Motor neuron (in vitro differentiated cells): ENCODE measurements around the gene CPM. TPM values are rescaled to one million over a fixed set of nuclear protein-coding genes. Genes with fewer than 3 reads are reported as not detected.

ENCODE experiments used
- ATAC-seq, 8 experiments: fragments of 200-7000 bp; cut with Tn5 transposase; replicated peaks in 6 of 8; 2 replicates each; pipeline ENCODE4 v1.8.0; 2021; ENCODE audit warnings: mild to moderate bottlenecking in 8 of 8, moderate library complexity in 8 of 8
- H3K27ac ChIP-seq, 2 donors: fragments of 250-450 bp; sonication (Bioruptor Pico); 2 replicates each; pipeline ENCODE4 v1.9.0; 2021; ENCODE audit warnings: antibody characterized with exemption in 2 of 2, mild to moderate bottlenecking in 2 of 2, moderate library complexity in 1 of 2
- H3K4me1 ChIP-seq, 2 donors: fragments of 250-450 bp; sonication (Bioruptor Pico); replicated peaks in 1 of 2; 2 replicates each; pipeline ENCODE4 v1.6.1; 2021; ENCODE audit warnings: antibody characterized with exemption in 2 of 2, mild to moderate bottlenecking in 2 of 2, moderate library complexity in 1 of 2
- H3K4me3 ChIP-seq, 5 donors: fragments of 250-450 bp; sonication (Bioruptor Pico); 2 replicates each; pipeline ENCODE4 v1.9.0; 2021; ENCODE audit warnings: antibody characterized with exemption in 5 of 5, mild to moderate bottlenecking in 5 of 5, moderate library complexity in 4 of 5
- WGBS, 10 experiments: fragments of 450-650 bp; shearing (Covaris generic); methylation state at CpG; one replicate each; pipeline ENCODE4 v1.0.0; 2022; 5-methylcytosine and 5-hydroxymethylcytosine counted together
- in situ Hi-C, 9 experiments: fragments of 400-800 bp; cut with MboI; loops; one replicate each; pipeline ENCODE4 v1.15.0; 2021; ENCODE audit warnings: low sequenced_read_pairs in 9 of 9, low pct_unique_long_range_greater_than_20kb in 2 of 9; ENCODE audit not compliant: unreplicated experiment in 9 of 9
- total RNA-seq, 8 experiments: library from RNA; unstranded; fragments of 300-600 nt; gene quantifications; 2 replicates each; pipeline versions ENCODE4 v1.2.3 to v1.2.4, GENCODE V29; 2022

Gene CPM
- total RNA-seq, 8 experiments from 2014 or later = 0.21 to 28.9 (median 0.59) TPM

GRCh38 chr12:68967046-68967445, 34.1 kb upstream of the CPM start:
- in situ Hi-C loops = no loop called here
- H3K4me1 ChIP-seq = no peaks in the 10 kb centered on the region
- 84 to 100% (median 97%) methylated on average over 1 to 3 of the region's 3 CpGs for WGBS, 10 experiments
- no peak overlapping the region for H3K27ac ChIP-seq
- no peak for ATAC-seq
- H3K4me3 ChIP-seq = no peak overlapping the region

GRCh38 chr12:68963856-68964745, 31.1 kb upstream of the CPM start:
- ATAC-seq = peak in 1 of 8 experiments; percentile 22
- no peak overlapping the region for H3K4me3 ChIP-seq
- in situ Hi-C loops = no loop called here
- WGBS, 10 experiments = 57 to 100% (median 87%) methylated on average over 2 to 7 of the region's 7 CpGs; no CpG with 5 or more reads in 1 of the 10 experiments
- no peaks in the 10 kb centered on the region for H3K4me1 ChIP-seq
- H3K27ac ChIP-seq = no peak overlapping the region

GRCh38 chr12:68962877-68963855, 30.2 kb upstream of the CPM start:
- Histone ChIP-seq H3K4me3 (no peak overlapping the region), H3K27ac (no peak overlapping the region), H3K4me1 (no peaks in the 10 kb centered on the region)
- WGBS, 10 experiments = 20 to 100% (median 83%) methylated on average over 1 to 5 of the region's 5 CpGs
- in situ Hi-C loops = no loop called here
- ATAC-seq = peak in 4 of 8 experiments; percentile 43 to 97 (median 83)

- no peaks in the 10 kb centered on the region for H3K4me1 ChIP-seq
- in situ Hi-C loops = no loop called here
- no peak overlapping the region for H3K27ac ChIP-seq
- 0 to 82% (median 57%) methylated on average over 2 to 7 of the region's 7 CpGs; no CpG with 5 or more reads in 1 of the 10 experiments for WGBS, 10 experiments
- H3K4me3 ChIP-seq = no peak overlapping the region
- peak in 1 of 8 experiments; percentile 13 for ATAC-seq
Observed at GRCh38 chr12:68959891-68960464, 27.0 kb upstream of the CPM start.

GRCh38 chr12:68959143-68959858, 26.3 kb upstream of the CPM start:
- in situ Hi-C loops = no loop called here
- no peak overlapping the region for H3K4me3 ChIP-seq
- no peak overlapping the region for H3K27ac ChIP-seq
- no peaks in the 10 kb centered on the region for H3K4me1 ChIP-seq
- WGBS, 10 experiments = 55 to 100% (median 80%) methylated on average over 1 to 4 of the region's 4 CpGs; no CpG with 5 or more reads in 2 of the 10 experiments
- ATAC-seq = no peak

- Histone ChIP-seq H3K4me1 (no peaks in the 10 kb centered on the region), H3K4me3 (no peak overlapping the region), H3K27ac (no peak overlapping the region)
- in situ Hi-C loops = no loop called here
- 41 to 100% (median 94%) methylated on average over 1 to 3 of the region's 3 CpGs; no CpG with 5 or more reads in 4 of the 10 experiments for WGBS, 10 experiments
- ATAC-seq = no peak
Observed at GRCh38 chr12:68958322-68958721, 25.4 kb upstream of the CPM start.

GRCh38 chr12:68957273-68957672, 24.3 kb upstream of the CPM start:
- in situ Hi-C loops = no loop called here
- Histone ChIP-seq H3K27ac (no peak overlapping the region), H3K4me3 (no peak overlapping the region), H3K4me1 (no peaks in the 10 kb centered on the region)
- no peak for ATAC-seq

- Histone ChIP-seq H3K4me3 (no peak overlapping the region), H3K27ac (no peak overlapping the region), H3K4me1 (no peaks in the 10 kb centered on the region)
- 81 to 100% (median 94%) methylated on average over 1 to 4 of the region's 4 CpGs for WGBS, 10 experiments
- in situ Hi-C loops = no loop called here
- ATAC-seq = no peak
Observed at GRCh38 chr12:68956466-68956865, 23.5 kb upstream of the CPM start.

GRCh38 chr12:68954811-68955210, 21.8 kb upstream of the CPM start:
- Histone ChIP-seq H3K4me1 (no peaks in the 10 kb centered on the region), H3K4me3 (no peak overlapping the region), H3K27ac (no peak overlapping the region)
- 35 to 84% (median 65%) methylated on average over 2 to 7 of the region's 7 CpGs; no CpG with 5 or more reads in 6 of the 10 experiments for WGBS, 10 experiments
- ATAC-seq = no peak
- in situ Hi-C loops = no loop called here

GRCh38 chr12:68953536-68953935, 20.6 kb upstream of the CPM start:
- peak in 1 of 8 experiments; percentile 46 for ATAC-seq
- in situ Hi-C loops = no loop called here

GRCh38 chr12:68951652-68952051, 18.7 kb upstream of the CPM start:
- no peaks in the 10 kb centered on the region for H3K4me1 ChIP-seq
- no peak for ATAC-seq
- no peak overlapping the region for H3K27ac ChIP-seq
- 0 to 100% (median 73%) methylated on average over 1 to 5 of the region's 6 CpGs for WGBS, 10 experiments
- in situ Hi-C loops = no loop called here
- no peak overlapping the region for H3K4me3 ChIP-seq

More at GRCh38 chr12:68953536-68953935, 20.6 kb upstream of the CPM start:
- H3K4me3 ChIP-seq = no peak overlapping the region
- 0 to 100% (median 69%) methylated on average over 1 to 2 of the region's 2 CpGs for WGBS, 10 experiments
- no peaks in the 10 kb centered on the region for H3K4me1 ChIP-seq
- no peak overlapping the region for H3K27ac ChIP-seq

- no peak overlapping the region for H3K27ac ChIP-seq
- ATAC-seq = no peak
- in situ Hi-C loops = no loop called here
- WGBS, 10 experiments = 60 to 100% (median 80%) methylated on average over 1 to 4 of the region's 4 CpGs; no CpG with 5 or more reads in 3 of the 10 experiments
- H3K4me1 ChIP-seq = no peaks in the 10 kb centered on the region
- no peak overlapping the region for H3K4me3 ChIP-seq
Observed at GRCh38 chr12:68950511-68950910, 17.5 kb upstream of the CPM start.
